Raji (cell line): ENCODE data around the gene PRUNE2.

Experiments
- POLR2A ChIP-seq: IDR thresholded peaks from 2 replicates; pipeline ENCODE4 v1.6.1; 2011; ENCODE audit warnings: low read depth, low read length, control low read depth; ENCODE audit not compliant: insufficient read depth

The PRUNE2 gene

DNA sequence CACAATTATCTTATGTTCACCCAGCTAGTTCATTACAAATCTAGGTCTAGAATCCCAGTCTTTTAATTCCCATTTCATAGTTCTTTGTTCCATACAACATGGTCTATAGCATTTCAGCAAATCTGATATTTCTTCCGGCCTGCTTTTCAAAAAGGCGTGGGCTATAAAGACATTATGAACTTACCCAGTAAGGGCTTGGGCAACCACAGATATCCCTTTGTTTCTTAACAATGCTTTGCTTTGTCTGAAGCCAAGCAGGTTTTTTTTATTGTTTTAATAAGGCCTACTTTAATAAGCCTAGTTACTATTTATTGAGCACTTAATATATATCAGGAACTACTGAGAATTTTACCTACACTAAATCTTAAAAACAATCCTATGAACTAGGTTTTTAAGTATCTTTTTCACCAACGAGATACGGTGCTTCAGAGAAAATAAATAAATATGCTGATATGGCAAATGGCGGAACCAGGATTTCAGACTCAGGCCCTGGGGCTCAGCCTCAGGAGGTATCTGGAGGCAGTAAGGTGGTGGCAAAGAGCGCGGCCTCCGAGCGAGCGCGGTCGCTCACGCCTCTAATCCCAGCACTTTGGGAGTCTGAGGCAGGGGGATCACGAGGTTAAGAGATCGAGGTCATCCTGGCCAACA is 112.0 kb downstream of the PRUNE2 start:
- no peak for TF ChIP-seq POLR2A

GRCh38 chr9:76789840-76790239 is 116.1 kb downstream of the PRUNE2 start:
- no peak for TF ChIP-seq POLR2A

- TF ChIP-seq POLR2A, result no peak
These were observed 118.2 kb downstream of the PRUNE2 start for GRCh38 chr9:76787677-76788076.

DNA sequence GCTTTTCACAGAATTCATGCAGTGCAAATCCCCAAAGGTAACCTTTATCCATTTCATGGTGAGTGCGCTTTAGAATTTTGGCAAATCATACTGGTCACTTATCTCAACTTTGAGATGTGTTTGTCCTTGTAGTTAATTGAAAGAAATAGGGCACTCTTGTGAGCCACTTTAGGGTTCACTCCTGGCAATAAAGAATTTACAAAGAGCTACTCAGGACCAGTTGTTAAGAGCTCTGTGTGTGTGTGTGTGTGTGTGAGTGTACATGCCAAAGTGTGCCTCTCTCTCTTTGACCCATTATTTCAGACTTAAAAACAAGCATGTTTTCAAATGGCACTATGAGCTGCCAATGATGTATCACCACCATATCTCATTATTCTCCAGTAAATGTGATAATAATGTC is 120.4 kb downstream of the PRUNE2 start:
- TF ChIP-seq POLR2A, result no peak

GRCh38 chr9:76784881-76785280 is 121.0 kb downstream of the PRUNE2 start:
- no peak for TF ChIP-seq POLR2A

DNA sequence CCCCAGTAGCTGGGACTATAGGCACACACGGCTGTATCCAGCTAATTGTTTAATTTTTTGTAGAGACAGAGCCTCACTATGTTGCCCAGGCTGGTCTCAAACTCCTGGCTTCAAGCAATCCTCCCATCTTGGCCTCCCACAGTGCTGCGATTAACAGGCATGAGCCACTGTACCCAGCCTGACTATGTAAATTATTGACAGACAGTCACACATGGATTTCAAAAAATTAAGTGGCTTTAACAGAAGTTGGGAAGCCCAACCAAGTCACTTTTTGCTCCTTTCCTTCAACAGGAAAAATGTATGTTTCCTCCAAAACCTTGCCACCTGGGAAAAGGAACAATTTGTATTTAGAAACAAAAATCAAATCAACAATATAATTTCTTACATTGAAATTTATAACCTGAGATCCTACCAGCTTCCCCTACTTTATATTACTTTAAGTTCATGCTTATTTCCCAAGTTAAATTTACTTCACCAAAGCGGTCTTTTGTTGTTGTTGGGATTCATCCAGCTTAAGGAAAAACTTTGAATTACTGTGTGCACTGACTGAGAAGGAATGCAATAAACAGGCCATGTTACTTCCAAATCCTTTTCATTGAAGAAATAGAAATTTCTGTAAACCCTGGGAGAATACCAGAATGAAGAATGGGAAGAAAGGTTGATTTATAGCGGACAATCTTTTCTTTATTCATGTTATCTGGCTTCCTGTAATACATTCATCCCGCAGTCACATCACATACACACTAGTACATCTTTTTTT is 133.0 kb downstream of the PRUNE2 start:
- TF ChIP-seq POLR2A, result no peak

DNA sequence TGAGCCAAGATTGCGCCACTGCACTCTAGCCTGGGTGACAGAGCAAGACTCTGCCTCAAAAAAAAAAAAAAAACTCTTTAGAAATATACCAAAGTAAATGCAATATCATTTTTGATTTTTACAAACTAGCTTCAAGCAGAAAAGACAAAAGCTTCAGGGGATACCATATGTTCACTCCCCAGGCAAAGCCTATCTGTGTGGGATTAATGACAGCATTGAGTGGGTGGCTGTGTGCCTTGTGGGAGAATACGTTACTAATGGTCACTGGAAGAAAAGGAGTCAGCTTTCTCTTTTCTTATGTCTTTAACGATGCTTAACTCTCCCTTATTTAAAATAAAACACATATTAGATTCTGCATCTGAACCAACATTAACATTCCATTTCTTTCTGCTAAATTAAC is 139.8 kb downstream of the PRUNE2 start:
- TF ChIP-seq POLR2A, result no peak

GRCh38 chr9:76764138-76764537 is 141.8 kb downstream of the PRUNE2 start, which contains the start of gene PCA3:
Gene PCA3, plus strand, starts transcription at chr9:76764438.
- no peak for TF ChIP-seq POLR2A

GRCh38 chr9:76761448-76761847 is 144.5 kb downstream of the PRUNE2 start:
- no peak for TF ChIP-seq POLR2A

- no peak for TF ChIP-seq POLR2A
These were observed 146.2 kb downstream of the PRUNE2 start for GRCh38 chr9:76759732-76760131.

DNA sequence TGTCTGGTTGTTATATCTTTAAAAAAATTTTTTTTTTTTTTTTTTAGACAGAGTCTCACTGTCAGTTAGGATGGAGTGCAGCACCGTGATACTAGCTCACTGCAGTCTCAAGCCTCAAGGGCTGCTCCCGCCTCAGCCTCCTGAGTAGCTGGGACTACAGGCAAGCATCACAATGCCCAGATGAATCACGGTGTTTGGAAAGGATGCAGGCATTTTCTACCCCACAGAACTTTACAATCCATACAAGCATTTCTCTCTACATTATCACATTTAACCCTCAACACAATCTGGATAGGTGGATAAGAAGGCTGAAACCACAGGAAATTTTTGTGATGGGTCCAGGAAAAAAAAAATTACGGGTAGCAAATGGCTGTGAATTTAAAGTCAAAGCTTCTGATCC is 147.4 kb downstream of the PRUNE2 start:
- no peak for TF ChIP-seq POLR2A

- no peak for TF ChIP-seq POLR2A
These were observed 148.8 kb downstream of the PRUNE2 start for GRCh38 chr9:76756941-76757673.

DNA sequence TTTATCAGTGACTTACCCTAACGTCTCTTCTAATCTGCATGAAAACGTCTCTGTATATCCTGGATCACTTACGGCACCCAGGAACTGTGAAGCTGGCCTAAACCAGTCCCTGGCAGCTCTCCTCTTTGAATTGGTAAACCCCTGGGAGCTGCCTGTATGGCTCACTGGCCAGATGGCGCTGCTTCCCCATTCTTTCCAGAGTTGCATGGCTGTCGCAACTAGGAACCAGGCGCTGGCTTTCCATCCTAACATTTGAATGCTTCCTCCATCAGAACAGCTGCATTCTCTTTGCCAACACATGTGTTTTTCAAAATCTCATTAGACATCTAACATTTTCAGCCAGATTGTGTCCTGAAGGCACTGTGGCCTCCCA is 149.7 kb downstream of the PRUNE2 start:
- TF ChIP-seq POLR2A, result no peak

DNA sequence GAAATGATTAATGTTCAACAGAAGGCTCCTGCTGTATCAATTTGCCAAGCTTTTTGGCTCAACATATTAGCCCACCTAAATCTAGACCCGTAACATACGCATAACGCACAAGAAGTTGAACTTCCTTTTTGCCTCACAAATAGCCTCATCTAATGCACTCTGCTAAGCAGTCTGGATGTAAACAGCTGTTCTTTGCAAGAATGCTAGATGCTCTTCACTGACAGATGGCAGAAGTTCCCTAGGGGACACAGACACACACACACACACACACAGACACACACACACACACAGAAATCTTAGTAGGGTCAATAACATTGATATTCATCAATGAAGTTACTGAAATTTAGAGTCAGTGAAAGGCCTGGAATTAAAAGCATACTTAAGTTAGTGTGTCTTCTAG is 154.9 kb downstream of the PRUNE2 start:
- TF ChIP-seq POLR2A, result no peak

- TF ChIP-seq POLR2A, result no peak
These were observed 161.6 kb downstream of the PRUNE2 start for GRCh38 chr9:76744336-76744735.

- no peak for TF ChIP-seq POLR2A
These were observed 162.0 kb downstream of the PRUNE2 start for GRCh38 chr9:76743931-76744330.
